ENCODE data around the gene RASL10B.

RASL10B gene

DNA sequence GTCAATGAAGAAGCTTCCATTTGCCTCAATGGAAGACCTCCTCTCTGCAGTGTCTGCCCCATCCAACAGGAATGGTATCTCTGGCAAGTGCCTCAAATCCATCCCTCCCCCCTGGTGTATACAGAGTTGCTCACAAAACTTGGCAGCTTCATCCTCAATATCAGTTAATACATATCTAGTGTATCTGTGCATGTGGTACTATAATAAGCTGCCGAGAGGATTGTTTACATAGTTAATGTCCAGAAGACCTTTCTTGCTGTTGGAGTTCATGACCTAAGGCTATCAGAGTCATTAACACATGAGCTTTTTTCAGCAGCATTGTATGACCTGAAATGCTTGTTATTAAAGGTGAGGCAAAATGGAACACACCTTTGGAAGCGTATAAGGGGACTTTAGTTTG is 14.0 kb upstream of the RASL10B start:
- DNase-seq (ENCODE audit: low read depth) = no peak

GRCh38 chr17:35723735-35724134 is 7.7 kb upstream of the RASL10B start:
- no peak for DNase-seq (ENCODE audit: low read depth)

DNA sequence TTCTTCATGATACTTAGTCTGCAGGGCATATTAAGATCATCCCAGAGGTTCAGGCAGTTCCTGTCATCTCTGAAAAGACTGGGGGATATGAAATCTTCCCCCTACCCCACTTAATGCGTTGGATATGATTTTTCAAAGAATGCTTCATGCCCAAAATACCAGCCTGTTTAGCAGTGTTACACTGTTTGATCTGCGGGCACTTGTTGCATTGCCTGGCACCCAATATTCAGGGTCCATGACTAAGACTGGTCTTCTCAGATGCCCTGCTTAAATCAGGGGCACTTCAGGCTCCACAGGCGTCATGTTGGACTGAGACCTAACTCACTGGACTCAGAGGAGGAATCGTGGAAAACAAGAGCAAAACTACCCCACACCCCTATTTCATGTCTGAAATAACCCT is 6.4 kb upstream of the RASL10B start:
- no peak for DNase-seq (ENCODE audit: low read depth)

GRCh38 chr17:35725802-35726126 is 5.7 kb upstream of the RASL10B start:
- DNase-seq (ENCODE audit: low read depth) = no peak

- DNase-seq (ENCODE audit: low read depth) = no peak
Observed at GRCh38 chr17:35726127-35726952, 5.1 kb upstream of the RASL10B start.

DNA sequence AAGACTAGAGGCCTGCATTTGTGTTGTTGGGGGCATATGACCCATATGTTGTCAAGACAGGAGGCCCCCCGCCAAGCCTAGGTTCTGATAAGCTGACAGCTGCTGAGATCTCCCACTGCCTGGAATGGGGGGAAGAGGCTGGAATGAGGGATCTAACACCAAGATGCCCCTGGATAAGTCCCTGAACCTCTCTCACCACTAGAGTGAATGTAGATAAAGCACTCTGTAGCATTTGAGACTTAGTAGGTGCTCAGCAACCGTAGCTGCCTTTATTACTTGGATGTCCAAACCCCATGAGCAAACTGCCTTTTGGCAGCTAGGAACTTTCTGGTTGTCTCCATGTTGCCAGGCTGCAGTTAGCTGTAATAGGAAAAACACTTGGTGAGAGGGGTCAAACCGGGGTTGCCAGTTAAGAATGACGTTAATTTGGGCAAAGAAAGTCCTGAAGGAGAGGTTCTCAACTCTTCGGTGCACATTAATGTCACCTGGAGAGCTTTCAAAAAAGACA is 4.4 kb upstream of the RASL10B start:
- no peak for DNase-seq (ENCODE audit: low read depth)

- no peak for DNase-seq (ENCODE audit: low read depth)
Observed at GRCh38 chr17:35727635-35728034, 3.8 kb upstream of the RASL10B start.

DNA sequence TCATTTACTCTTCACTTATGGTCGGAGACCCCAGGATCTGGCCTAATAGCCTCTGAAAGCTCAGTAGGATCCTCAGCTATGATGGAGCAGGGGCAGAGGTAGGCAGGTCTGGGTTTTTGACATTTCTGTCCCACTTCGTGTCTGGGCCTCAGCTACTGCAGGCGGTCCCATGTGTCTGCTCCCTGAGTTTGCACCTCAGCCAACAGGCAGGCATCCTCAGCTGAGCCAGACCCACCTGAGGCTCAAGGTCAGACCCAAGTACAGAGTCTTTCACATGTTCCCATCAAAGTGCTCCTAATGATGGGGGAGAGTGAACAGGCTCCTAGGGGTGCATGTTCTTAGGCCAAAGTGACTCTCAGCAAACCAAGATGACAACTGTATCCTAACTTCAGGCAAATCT is 2.9 kb upstream of the RASL10B start:
- DNase-seq (ENCODE audit: low read depth) = no peak

DNA sequence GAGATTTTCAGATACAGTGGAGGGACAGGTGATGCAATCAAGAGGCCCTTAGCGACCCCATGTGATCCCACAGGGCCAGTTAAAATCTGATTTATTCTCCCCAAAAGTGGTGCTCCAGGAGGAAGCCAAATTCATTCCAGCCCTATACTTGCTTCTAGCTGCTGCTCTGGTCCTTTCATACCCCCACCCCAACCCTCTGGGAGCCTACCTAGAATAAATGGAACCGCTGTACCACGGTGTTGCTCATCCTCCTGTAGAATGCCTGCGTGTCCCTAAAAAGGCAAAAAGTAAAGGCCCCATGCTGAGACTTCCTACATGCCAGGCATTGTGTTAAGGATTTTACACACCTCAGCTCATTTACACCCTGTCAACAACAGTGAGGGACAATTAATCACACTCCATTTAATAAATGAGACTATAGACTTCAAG is 2.0 kb upstream of the RASL10B start:
- DNase-seq (ENCODE audit: low read depth) = no peak

DNA sequence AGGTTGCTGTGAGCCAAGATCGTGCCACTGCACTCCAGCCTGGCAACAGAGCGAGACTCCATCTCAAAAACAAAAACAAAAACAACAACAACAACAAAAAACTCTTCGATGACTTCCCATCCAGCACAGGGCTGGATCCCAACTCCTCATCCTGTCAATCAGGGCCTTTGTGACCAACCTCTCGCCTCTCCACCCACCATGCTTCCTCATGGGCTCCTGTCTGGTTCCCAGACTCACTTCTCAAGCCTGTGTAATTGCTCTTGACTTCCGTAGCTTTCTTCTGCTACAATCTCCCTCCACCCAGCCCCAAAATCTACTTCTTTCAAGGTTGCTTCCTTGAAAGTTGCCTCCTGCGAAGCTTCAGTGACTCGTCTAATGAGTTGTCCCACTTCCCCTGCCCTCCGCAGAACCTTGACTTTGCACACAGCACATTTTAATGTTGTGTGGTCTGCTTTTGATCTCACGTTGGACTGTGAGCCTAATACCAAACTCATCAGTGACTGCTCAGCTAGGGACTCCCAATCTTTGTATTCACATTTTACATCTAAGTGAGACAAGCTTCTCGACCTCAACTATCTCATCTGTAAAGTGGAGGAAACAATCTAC is 936 bp upstream of the RASL10B start:
- DNase-seq (ENCODE audit: low read depth) = no peak

DNA sequence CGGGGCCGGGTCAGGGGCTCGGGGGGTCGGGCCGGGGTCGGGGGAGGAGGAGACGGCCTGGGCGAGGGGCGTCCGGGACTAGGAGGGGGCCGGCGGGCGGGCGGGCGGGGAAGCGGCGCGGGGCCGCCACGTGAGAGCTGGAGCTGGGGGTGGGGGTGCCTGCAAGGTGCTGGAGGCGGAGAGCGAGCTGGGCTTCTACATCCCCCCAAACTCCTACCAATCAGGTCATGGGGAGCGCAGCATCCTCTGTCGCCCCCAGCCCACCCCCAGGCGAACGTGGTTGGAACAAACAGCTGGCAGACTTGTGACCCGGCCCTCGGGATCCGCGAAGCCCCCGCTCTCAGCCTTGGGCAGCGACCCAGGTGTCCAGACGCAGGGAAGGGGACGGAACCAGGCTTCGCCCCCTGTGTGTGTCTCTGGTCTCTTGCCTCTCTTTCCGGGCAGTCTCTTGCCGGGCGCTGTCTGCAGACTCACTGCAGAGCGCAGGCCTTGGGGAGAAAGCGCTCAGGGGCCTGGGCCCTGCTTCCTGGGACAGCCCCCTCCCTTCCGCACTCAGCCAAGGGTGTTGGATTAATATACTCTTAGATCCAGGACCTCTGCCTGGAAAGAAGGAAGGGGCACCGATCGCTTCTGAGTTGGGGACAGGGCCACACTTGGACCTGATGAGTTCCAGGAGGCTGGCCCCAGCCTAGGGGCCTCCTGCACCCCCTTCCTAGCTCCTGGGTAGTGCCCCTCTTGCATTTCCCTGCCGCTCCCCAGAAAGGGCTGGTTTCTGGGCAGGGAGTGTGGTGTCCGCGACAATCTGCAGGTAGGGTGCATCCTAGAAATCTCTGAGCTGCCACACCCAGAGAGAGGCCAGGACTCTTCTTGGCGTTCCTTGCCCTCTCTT is 722 bp downstream of the RASL10B start:
- DNase-seq (ENCODE audit: low read depth) = no peak

DNA sequence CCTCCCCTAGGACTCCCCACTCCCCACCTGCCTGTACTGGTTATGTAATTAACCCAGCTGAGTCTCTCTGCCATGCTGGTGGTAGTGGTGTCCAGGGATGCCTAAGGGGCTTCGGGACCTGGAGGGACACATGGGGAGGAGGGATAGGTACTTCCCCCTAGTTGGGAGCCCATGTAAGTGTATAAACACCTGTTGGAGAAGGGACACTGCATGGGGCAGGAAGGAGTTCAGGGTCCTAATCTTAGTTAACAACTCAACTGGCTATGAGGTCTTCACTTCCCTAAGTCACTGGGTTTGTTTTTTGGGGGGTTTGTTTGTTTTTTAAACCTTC is 1.3 kb downstream of the RASL10B start:
- DNase-seq (ENCODE audit: low read depth) = no peak

DNA sequence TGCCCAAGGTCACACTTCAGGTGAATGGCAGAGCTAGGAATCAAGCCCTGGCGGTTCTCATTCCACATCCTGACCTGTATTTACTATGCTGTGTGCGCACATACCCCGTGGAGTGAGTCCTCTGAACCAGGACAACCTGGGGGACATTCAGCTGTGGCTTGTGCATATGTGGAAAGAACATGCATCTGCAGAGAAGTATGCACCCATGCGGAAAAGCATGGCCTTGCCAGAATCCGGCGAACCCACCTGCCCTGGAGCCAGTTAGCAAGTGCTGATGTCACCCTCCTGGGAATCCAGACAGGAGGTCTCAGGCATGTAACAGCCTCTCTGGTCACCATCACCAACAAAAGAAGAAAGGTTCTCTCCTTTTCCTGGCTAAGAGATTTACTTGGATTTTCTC is 1.9 kb downstream of the RASL10B start:
- DNase-seq (ENCODE audit: low read depth) = no peak

DNA sequence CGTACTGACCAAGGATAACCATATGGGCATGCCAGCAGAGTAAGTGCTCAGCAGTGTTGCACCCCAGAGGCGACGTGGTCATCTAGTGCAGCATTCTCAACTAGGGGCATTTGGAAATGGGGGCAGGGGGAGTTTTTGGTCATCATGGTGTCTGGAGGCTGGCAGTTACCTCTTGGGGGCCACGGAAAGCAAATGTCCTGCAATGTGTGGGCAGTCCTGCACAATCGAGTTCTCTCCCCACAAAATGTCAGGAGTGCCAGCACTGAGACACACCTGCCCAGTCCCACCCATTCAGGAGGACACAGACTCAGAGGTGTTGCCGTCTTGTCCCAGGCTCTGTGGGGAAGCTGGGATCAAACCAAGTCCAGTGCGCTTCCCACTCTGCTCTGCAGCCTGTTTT is 3.0 kb downstream of the RASL10B start:
- DNase-seq (ENCODE audit: low read depth) = no peak

DNA sequence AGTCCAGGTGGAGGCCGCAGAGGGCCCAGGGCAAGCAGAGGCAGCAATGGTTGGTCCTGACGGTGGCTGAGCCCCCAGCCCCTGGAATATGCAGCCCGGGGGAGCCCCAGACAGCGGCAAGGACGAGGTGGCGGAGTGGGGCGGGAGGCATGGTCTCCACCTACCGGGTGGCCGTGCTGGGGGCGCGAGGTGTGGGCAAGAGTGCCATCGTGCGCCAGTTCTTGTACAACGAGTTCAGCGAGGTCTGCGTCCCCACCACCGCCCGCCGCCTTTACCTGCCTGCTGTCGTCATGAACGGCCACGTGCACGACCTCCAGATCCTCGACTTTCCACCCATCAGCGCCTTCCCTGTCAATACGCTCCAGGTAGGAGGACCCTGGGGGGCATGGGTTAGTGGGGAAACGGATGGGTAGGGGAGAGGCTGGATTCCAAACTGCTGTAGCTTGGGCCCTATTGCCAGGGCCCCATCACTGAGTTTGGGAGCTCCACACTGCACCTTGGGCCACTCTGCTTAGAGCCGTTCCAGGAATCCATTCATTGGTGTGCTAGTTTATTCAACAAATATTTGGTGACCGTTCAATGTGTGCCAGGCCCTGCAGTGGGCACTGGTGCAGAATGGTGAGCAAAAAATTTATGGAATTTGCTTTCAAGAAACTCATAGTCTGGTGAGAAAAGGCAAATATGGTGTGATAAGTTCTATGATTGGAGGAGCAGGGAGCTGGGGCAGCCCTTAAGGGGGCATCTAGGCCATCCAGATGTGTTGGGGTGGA is 3.8 kb downstream of the RASL10B start:
- no peak for DNase-seq (ENCODE audit: low read depth)

DNA sequence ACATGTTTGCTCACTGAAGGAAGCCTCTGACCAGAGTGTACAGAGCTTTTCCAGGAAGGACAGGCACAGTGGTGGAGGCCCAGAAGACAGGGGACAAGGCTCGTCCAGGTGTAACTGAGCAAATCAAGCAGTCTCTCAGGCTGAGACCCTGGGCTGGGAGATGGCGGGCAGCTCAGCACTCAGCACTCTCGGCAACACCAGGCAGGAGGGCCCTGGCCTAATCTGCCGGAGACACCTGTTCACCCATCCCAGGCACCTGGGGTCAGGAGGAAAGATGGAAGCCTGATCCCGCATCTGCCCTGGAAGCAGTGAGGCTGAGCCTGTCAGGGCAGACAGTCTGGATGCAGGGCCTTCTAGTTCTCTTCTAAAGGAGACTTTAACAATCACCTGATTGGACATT is 4.8 kb downstream of the RASL10B start:
- DNase-seq (ENCODE audit: low read depth) = no peak

DNA sequence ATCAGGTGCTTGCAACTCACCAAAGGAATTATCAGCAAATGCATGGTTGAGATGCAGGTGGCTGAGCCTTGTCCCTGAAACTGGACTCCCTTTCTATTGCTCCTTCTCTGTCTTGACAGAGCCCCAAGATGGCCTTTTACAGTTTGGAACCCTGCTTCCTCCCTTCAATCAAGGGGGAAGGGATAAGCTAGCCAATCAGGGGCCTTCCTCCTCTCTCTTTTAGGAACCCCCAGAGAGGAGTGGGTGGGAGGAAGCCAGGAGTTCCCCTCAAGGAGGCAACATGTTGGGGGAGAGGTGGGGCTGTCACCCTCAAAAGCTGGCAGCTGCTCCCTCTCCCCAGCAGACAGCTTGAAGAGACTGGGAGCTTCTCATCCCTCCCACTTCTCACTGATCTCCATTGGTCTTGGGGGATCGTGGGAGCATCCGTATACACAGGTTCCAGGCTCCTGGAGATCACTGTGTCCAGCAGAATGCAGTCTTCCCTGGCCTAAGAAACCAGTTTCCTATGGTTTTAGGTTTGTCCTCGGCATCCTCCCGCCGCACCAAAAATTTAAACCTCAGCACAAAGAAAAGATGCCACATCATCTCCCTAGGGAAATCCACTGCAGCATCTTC is 7.2 kb downstream of the RASL10B start:
- no peak for DNase-seq (ENCODE audit: low read depth)

GRCh38 chr17:35740216-35740615 is 8.8 kb downstream of the RASL10B start:
- DNase-seq (ENCODE audit: low read depth) = no peak

DNA sequence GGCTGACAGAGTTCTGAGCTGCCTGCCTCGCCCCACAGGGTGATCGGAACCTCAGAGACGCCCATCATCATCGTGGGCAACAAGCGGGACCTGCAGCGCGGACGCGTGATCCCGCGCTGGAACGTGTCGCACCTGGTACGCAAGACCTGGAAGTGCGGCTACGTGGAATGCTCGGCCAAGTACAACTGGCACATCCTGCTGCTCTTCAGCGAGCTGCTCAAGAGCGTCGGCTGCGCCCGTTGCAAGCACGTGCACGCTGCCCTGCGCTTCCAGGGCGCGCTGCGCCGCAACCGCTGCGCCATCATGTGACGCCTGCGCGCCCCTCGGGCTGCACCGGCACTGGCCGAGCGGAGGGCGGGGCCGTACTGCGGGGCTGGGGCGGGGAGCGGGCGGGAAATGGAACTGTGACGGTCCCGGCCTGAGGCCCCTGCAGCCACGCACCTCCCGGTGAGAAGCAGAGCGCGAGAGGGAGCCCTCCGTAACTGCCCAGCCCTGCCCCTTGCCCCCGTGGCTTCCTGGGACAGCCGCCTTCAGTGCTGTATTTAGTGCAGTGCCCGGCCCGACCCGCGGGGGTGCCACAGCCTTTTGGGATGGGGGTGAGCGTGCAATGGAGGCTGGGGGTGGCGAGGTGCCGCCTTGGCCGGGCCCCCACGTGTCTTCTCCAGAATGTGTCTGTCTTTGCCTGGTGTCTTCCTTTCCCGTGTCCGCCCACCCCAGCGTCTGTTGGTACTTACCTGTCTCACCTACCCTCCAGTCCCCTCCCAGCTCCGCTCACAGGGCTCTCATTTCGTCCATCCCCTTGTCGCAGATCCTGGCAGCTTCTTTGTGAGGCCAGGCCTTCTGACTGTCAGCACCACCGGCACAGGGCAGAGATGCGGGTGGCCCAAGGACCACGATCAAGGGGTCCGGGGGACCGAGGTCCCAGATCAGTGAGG is 9.8 kb downstream of the RASL10B start:
- DNase-seq (ENCODE audit: low read depth) = no peak

- no peak for DNase-seq (ENCODE audit: low read depth)
Observed at GRCh38 chr17:35742496-35742895, 11.1 kb downstream of the RASL10B start.
